ENCODE data around the gene CHRNA9.
A peak's percentile ranks its signal among the peaks of the same experiment; 100 is the strongest.

CHRNA9 gene

DNA sequence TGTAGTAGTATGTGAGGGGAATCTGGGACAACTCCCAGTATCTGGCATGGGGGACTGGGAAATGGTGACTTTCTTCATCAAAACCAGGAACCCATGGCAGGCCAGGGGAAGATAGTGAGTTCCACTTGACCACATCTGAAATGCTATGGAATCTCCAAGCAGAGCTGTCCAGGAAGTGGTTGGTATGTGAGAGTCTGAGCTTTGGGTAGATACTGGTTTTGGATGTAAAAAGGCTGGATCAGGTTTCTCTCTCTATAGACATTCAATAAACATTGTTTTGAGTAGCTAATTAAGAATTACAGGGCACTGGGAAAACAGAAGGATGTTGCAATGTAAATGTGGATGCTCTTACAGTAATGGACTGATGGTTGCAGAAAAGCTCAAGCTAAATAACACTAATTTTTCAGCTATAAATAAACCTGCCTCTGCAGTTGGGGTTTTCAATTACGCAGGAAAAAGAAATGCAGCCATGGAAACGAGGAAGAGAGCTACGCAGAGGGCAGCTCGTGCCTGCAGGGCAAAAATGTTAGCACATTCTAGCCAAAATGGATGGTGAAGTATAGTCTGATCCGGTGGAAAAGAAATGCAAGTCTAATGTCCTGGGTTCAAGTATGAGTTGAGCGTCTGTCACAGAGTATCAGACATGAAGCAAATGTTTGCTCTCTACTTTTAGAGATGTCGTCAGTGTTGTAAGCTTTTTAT, 13.4 kb upstream of the CHRNA9 start:
- no peak overlapping the region for H2AFZ ChIP-seq (ENCODE audit: low read depth)
- H3K4me1 ChIP-seq (ENCODE audit: low read depth, poor library complexity, severe bottlenecking): peaks cover 14% of the 10 kb centered on the region
- H3K4me2 ChIP-seq: no peak overlapping the region

GRCh38 chr4:40322811-40323210, 12.3 kb upstream of the CHRNA9 start:
- Histone ChIP-seq H3K79me2 (ENCODE audit: insufficient read depth, low read depth) (no peaks in the 10 kb centered on the region), H3K4me2 (no peak overlapping the region), H2AFZ (ENCODE audit: low read depth) (no peak overlapping the region), H3K9ac (no peak overlapping the region), H3K36me3 (ENCODE audit: insufficient read depth) (no peaks in the 10 kb centered on the region), H3K27me3 (ENCODE audit: insufficient read depth, low read depth) (no peaks in the 10 kb centered on the region), H3K4me3 (IDR thresholded peaks at IDR 0.05; ENCODE audit: insufficient read depth, low read depth, low read length) (no peak overlapping the region), H3K4me1 (ENCODE audit: low read depth, poor library complexity, severe bottlenecking) (peaks cover 7% of the 10 kb centered on the region), H4K20me1 (ENCODE audit: insufficient read depth) (no peaks in the 10 kb centered on the region), H3K27ac (no peak overlapping the region)
- no peak for TF ChIP-seq CTCF (conservative IDR thresholded peaks at IDR 0.05; ENCODE audit: low read depth, low read length)

More for the DNA sequence above, 13.4 kb upstream of the CHRNA9 start:
- no peak overlapping the region for H3K27ac ChIP-seq
- H3K79me2 ChIP-seq (ENCODE audit: insufficient read depth, low read depth): no peaks in the 10 kb centered on the region
- no peak overlapping the region for H3K4me3 ChIP-seq (IDR thresholded peaks at IDR 0.05; ENCODE audit: insufficient read depth, low read depth, low read length)
- no peaks in the 10 kb centered on the region for H3K27me3 ChIP-seq (ENCODE audit: insufficient read depth, low read depth)
- no peak for TF ChIP-seq CTCF (conservative IDR thresholded peaks at IDR 0.05; ENCODE audit: low read depth, low read length)
- no peak overlapping the region for H3K9ac ChIP-seq
- H3K36me3 ChIP-seq (ENCODE audit: insufficient read depth): no peaks in the 10 kb centered on the region
- no peaks in the 10 kb centered on the region for H4K20me1 ChIP-seq (ENCODE audit: insufficient read depth)

DNA sequence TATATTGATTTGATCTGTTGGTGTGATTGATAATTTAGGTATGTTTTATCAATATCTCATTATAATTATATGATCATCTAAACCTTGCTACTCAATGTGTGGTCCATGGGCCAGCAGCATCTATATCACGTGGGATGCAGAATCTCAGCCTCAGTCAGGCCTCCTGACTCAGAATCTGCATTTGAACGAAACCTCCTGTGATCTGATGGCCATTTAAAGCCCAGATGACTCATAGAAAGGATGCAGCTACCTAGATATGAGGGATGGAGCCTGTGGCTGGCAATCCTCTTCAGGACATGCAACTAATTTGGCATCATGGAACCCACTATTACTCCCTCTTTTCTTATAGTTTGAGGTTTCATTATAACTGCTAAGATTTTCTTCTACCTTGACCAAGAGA, 11.3 kb upstream of the CHRNA9 start:
- H2AFZ ChIP-seq (ENCODE audit: low read depth): no peak overlapping the region
- H3K4me1 ChIP-seq (ENCODE audit: low read depth, poor library complexity, severe bottlenecking): peaks cover 7% of the 10 kb centered on the region
- no peak overlapping the region for H3K9ac ChIP-seq
- no peak overlapping the region for H3K4me3 ChIP-seq (IDR thresholded peaks at IDR 0.05; ENCODE audit: insufficient read depth, low read depth, low read length)
- no peaks in the 10 kb centered on the region for H4K20me1 ChIP-seq (ENCODE audit: insufficient read depth)
- no peak for TF ChIP-seq CTCF (conservative IDR thresholded peaks at IDR 0.05; ENCODE audit: low read depth, low read length)
- no peak overlapping the region for H3K4me2 ChIP-seq
- no peaks in the 10 kb centered on the region for H3K36me3 ChIP-seq (ENCODE audit: insufficient read depth)
- no peaks in the 10 kb centered on the region for H3K27me3 ChIP-seq (ENCODE audit: insufficient read depth, low read depth)
- H3K27ac ChIP-seq: no peak overlapping the region
- H3K79me2 ChIP-seq (ENCODE audit: insufficient read depth, low read depth): no peaks in the 10 kb centered on the region

GRCh38 chr4:40325406-40326019, 9.6 kb upstream of the CHRNA9 start:
- Histone ChIP-seq H3K4me3 (IDR thresholded peaks at IDR 0.05; ENCODE audit: insufficient read depth, low read depth, low read length) (no peak overlapping the region), H3K4me2 (0 out of 2 replicates have a peak overlapping the region, but pooled peaks have one; percentile 6), H3K27ac (no peak overlapping the region), H3K27me3 (ENCODE audit: insufficient read depth, low read depth) (no peaks in the 10 kb centered on the region), H2AFZ (ENCODE audit: low read depth) (no peak overlapping the region), H4K20me1 (ENCODE audit: insufficient read depth) (no peaks in the 10 kb centered on the region), H3K9ac (no peak overlapping the region), H3K4me1 (ENCODE audit: low read depth, poor library complexity, severe bottlenecking) (peaks cover 7% of the 10 kb centered on the region), H3K36me3 (ENCODE audit: insufficient read depth) (no peaks in the 10 kb centered on the region), H3K79me2 (ENCODE audit: insufficient read depth, low read depth) (no peaks in the 10 kb centered on the region)
- TF ChIP-seq CTCF (conservative IDR thresholded peaks at IDR 0.05; ENCODE audit: low read depth, low read length): peak; percentile 85
